Stimulated activated CD8-positive, alpha-beta memory T cell treated with anti-CD3 and anti-CD28 coated beads, Interleukin-4, amount 100 ng/mL, for 24 hours (primary cell): ENCODE data around the gene CANT1.

ENCODE experiments used
- DNase-seq: peaks from one replicate; pipeline ENCODE4 v3.0.0-alpha.2; 2020; ENCODE audit warnings: low read depth

The CANT1 gene

GRCh38 chr17:79009397-79010303 is at the start of gene CANT1:
TSS of gene CANT1 (minus strand) at chr17:79009764. CDS start at chr17:78997622, 12,142 bp downstream.
- peak; percentile 81 for DNase-seq

- no peak for DNase-seq
These were observed 48.3 kb upstream of the CANT1 start for GRCh38 chr17:79057737-79058385.

GRCh38 chr17:79055197-79055596 is 45.6 kb upstream of the CANT1 start:
- no peak for DNase-seq

GRCh38 chr17:79054200-79054960 is 44.8 kb upstream of the CANT1 start:
- no peak for DNase-seq

GRCh38 chr17:79053251-79053925 is 43.8 kb upstream of the CANT1 start:
- no peak for DNase-seq

- DNase-seq, result no peak
These were observed 42.6 kb upstream of the CANT1 start for GRCh38 chr17:79052131-79052530.

- DNase-seq, result no peak
These were observed 41.7 kb upstream of the CANT1 start for GRCh38 chr17:79051306-79051705.

GRCh38 chr17:79050551-79050950 is 41.0 kb upstream of the CANT1 start:
- DNase-seq, result no peak

GRCh38 chr17:79049821-79050220 is 40.3 kb upstream of the CANT1 start:
- no peak for DNase-seq

GRCh38 chr17:79048826-79049755 is 39.5 kb upstream of the CANT1 start:
- DNase-seq, result no peak

GRCh38 chr17:79047923-79048825 is 38.6 kb upstream of the CANT1 start:
- DNase-seq, result no peak

GRCh38 chr17:79047291-79047920 is 37.8 kb upstream of the CANT1 start:
- DNase-seq, result no peak

GRCh38 chr17:79046916-79047280 is 37.3 kb upstream of the CANT1 start:
- DNase-seq, result no peak

GRCh38 chr17:79046197-79046915 is 36.8 kb upstream of the CANT1 start:
- DNase-seq, result no peak

GRCh38 chr17:79045842-79046196 is 36.3 kb upstream of the CANT1 start:
- peak; percentile 48 for DNase-seq

GRCh38 chr17:79045001-79045729 is 35.6 kb upstream of the CANT1 start:
- no peak for DNase-seq

- DNase-seq, result no peak
These were observed 34.9 kb upstream of the CANT1 start for GRCh38 chr17:79044462-79044861.

GRCh38 chr17:79043931-79044320 is 34.4 kb upstream of the CANT1 start:
- no peak for DNase-seq
